ENCODE data around the gene SLC5A1. TPM values are rescaled to one million over a fixed set of nuclear protein-coding genes. Genes with fewer than 3 reads are reported as not detected.
A peak's percentile ranks its signal among the peaks of the same experiment; 100 is the strongest.
"Not testable (repeated sequence)": the region's sequence is repeated elsewhere in the genome, so short reads cannot be mapped to it uniquely, and the experiment has no call there.

SLC5A1 gene
- polyA plus RNA-seq, 3 donors: not detected

GRCh38 chr22:32132783-32133182 lies 89.7 kb downstream of the SLC5A1 start:
- Histone ChIP-seq H3K79me2 (ENCODE audit: insufficient read depth, low read length) (no peaks in the 10 kb centered on the region), H3K27ac (ENCODE audit: low read depth in 1 of 2, low read length in 2 of 2) (no peak overlapping the region), H3K4me2 (replicated peaks; ENCODE audit: extremely low read depth, low read length, poor library complexity, severe bottlenecking) (no peak overlapping the region), H3K27me3 (ENCODE audit: control insufficient read depth in 2 of 2, insufficient read depth in 2 of 2, low read length in 2 of 2) (no peaks in the 10 kb centered on the region), H3K9ac (ENCODE audit: insufficient read depth, low read length, poor library complexity, severe bottlenecking) (no peak overlapping the region), H3K4me3 (replicated peaks in 1 of 3; ENCODE audit: low read depth in 2 of 3, low read length in 3 of 3) (no peak overlapping the region), H2AFZ (ENCODE audit: insufficient read depth, low read depth, low read length, poor library complexity, severe bottlenecking) (no peak overlapping the region), H3K4me1 (ENCODE audit: control insufficient read depth in 1 of 2, insufficient read depth in 2 of 2, low read length in 2 of 2) (peaks cover 3 to 5% of the 10 kb centered on the region in 2 donors), H3K36me3 (replicated peaks in 1 of 2; ENCODE audit: control insufficient read depth in 1 of 2, insufficient read depth in 2 of 2, low read length in 2 of 2) (no peaks in the 10 kb centered on the region), H3K9me3 (replicated peaks in 1 of 2; ENCODE audit: control insufficient read depth in 1 of 2, insufficient read depth in 1 of 2, low read length in 2 of 2) (no peaks in the 10 kb centered on the region), H4K20me1 (ENCODE audit: insufficient read depth, low read length) (no peaks in the 10 kb centered on the region)
- H3K27me3 Mint-ChIP-seq (ENCODE audit: low read depth in 3 of 3): peaks cover 0 to 12% (median 0%) of the 10 kb centered on the region in 3 donors
- peaks cover 0 to 4% (median 0%) of the 10 kb centered on the region in 7 donors for H3K9me3 Mint-ChIP-seq
- no peaks in the 10 kb centered on the region for H3K36me3 Mint-ChIP-seq
- no CpG with 5 or more reads among the region's 1 CpG for WGBS (ENCODE audit: insufficient coverage)
- no peak for TF ChIP-seq CTCF (IDR thresholded peaks at IDR 0.05)
- intact Hi-C loops (cut with micrococcal nuclease): no loop called here
- DNase-seq: no peak
- no peak overlapping the region for H3K4me3 Mint-ChIP-seq
- H3K27ac Mint-ChIP-seq: no peak overlapping the region
- H3K4me1 Mint-ChIP-seq: peaks cover 6% of the 10 kb centered on the region

- intact Hi-C loops (cut with micrococcal nuclease); H3K9ac ChIP-seq (ENCODE audit: insufficient read depth, low read length, poor library complexity, severe bottlenecking); H2AFZ ChIP-seq (ENCODE audit: insufficient read depth, low read depth, low read length, poor library complexity, severe bottlenecking); H3K4me2 ChIP-seq (replicated peaks; ENCODE audit: extremely low read depth, low read length, poor library complexity, severe bottlenecking); H3K9me3 ChIP-seq (replicated peaks in 1 of 2; ENCODE audit: control insufficient read depth in 1 of 2, insufficient read depth in 1 of 2, low read length in 2 of 2); H3K4me3 Mint-ChIP-seq; DNase-seq; H3K27ac ChIP-seq (ENCODE audit: low read depth in 1 of 2, low read length in 2 of 2); H3K9me3 Mint-ChIP-seq; H3K27ac Mint-ChIP-seq; H4K20me1 ChIP-seq (ENCODE audit: insufficient read depth, low read length); H3K36me3 Mint-ChIP-seq; H3K27me3 ChIP-seq (ENCODE audit: control insufficient read depth in 2 of 2, insufficient read depth in 2 of 2, low read length in 2 of 2); H3K4me3 ChIP-seq (replicated peaks in 1 of 3; ENCODE audit: low read depth in 2 of 3, low read length in 3 of 3); H3K36me3 ChIP-seq (replicated peaks in 1 of 2; ENCODE audit: control insufficient read depth in 1 of 2, insufficient read depth in 2 of 2, low read length in 2 of 2); H3K79me2 ChIP-seq (ENCODE audit: insufficient read depth, low read length): not testable (repeated sequence)
- no CpG with 5 or more reads among the region's 14 CpGs for WGBS (ENCODE audit: insufficient coverage)
- Mint-ChIP-seq H3K27me3 (ENCODE audit: low read depth in 3 of 3) (peaks cover 0 to 12% (median 1%) of the 10 kb centered on the region in 3 donors), H3K4me1 (peaks cover 18% of the 10 kb centered on the region)
- H3K4me1 ChIP-seq (ENCODE audit: control insufficient read depth in 1 of 2, insufficient read depth in 2 of 2, low read length in 2 of 2): peaks cover 13 to 17% of the 10 kb centered on the region in 2 donors
These were observed 91.7 kb downstream of the SLC5A1 start for GRCh38 chr22:32134796-32135195.

- H3K27ac ChIP-seq (ENCODE audit: low read depth in 1 of 2, low read length in 2 of 2); intact Hi-C loops (cut with micrococcal nuclease): not testable (repeated sequence)
These were observed 92.9 kb downstream of the SLC5A1 start for GRCh38 chr22:32135958-32136357.

GRCh38 chr22:32136881-32137280 lies 93.8 kb downstream of the SLC5A1 start:
- H3K4me2 ChIP-seq (replicated peaks; ENCODE audit: extremely low read depth, low read length, poor library complexity, severe bottlenecking); H3K4me3 ChIP-seq (replicated peaks in 1 of 3; ENCODE audit: low read depth in 2 of 3, low read length in 3 of 3); H3K27me3 ChIP-seq (ENCODE audit: control insufficient read depth in 2 of 2, insufficient read depth in 2 of 2, low read length in 2 of 2); H3K27me3 Mint-ChIP-seq (ENCODE audit: low read depth in 3 of 3); H3K36me3 ChIP-seq (replicated peaks in 1 of 2; ENCODE audit: control insufficient read depth in 1 of 2, insufficient read depth in 2 of 2, low read length in 2 of 2); intact Hi-C loops (cut with micrococcal nuclease); H3K4me3 Mint-ChIP-seq; H4K20me1 ChIP-seq (ENCODE audit: insufficient read depth, low read length); H3K79me2 ChIP-seq (ENCODE audit: insufficient read depth, low read length); H3K9me3 ChIP-seq (replicated peaks in 1 of 2; ENCODE audit: control insufficient read depth in 1 of 2, insufficient read depth in 1 of 2, low read length in 2 of 2); H3K9ac ChIP-seq (ENCODE audit: insufficient read depth, low read length, poor library complexity, severe bottlenecking); H3K27ac Mint-ChIP-seq; H3K27ac ChIP-seq (ENCODE audit: low read depth in 1 of 2, low read length in 2 of 2); H3K36me3 Mint-ChIP-seq; DNase-seq; H3K9me3 Mint-ChIP-seq: not testable (repeated sequence)
- Histone ChIP-seq H2AFZ (ENCODE audit: insufficient read depth, low read depth, low read length, poor library complexity, severe bottlenecking) (peak overlapping the region; percentile 63), H3K4me1 (ENCODE audit: control insufficient read depth in 1 of 2, insufficient read depth in 2 of 2, low read length in 2 of 2) (peaks cover 27 to 31% of the 10 kb centered on the region in 2 donors)
- H3K4me1 Mint-ChIP-seq: peaks cover 31% of the 10 kb centered on the region
- 96% methylated on average over 4 of the region's 4 CpGs for WGBS (ENCODE audit: insufficient coverage)

More at GRCh38 chr22:32135958-32136357, 92.9 kb downstream of the SLC5A1 start:
- WGBS (ENCODE audit: insufficient coverage): no CpG with 5 or more reads among the region's 3 CpGs
- not testable (repeated sequence) for DNase-seq; H3K79me2 ChIP-seq (ENCODE audit: insufficient read depth, low read length); H4K20me1 ChIP-seq (ENCODE audit: insufficient read depth, low read length); H3K27me3 Mint-ChIP-seq (ENCODE audit: low read depth in 3 of 3); H3K27me3 ChIP-seq (ENCODE audit: control insufficient read depth in 2 of 2, insufficient read depth in 2 of 2, low read length in 2 of 2); H3K4me3 Mint-ChIP-seq; H3K4me2 ChIP-seq (replicated peaks; ENCODE audit: extremely low read depth, low read length, poor library complexity, severe bottlenecking); H3K9me3 Mint-ChIP-seq; H3K36me3 ChIP-seq (replicated peaks in 1 of 2; ENCODE audit: control insufficient read depth in 1 of 2, insufficient read depth in 2 of 2, low read length in 2 of 2); H3K36me3 Mint-ChIP-seq; H3K9me3 ChIP-seq (replicated peaks in 1 of 2; ENCODE audit: control insufficient read depth in 1 of 2, insufficient read depth in 1 of 2, low read length in 2 of 2); H3K4me3 ChIP-seq (replicated peaks in 1 of 3; ENCODE audit: low read depth in 2 of 3, low read length in 3 of 3); H2AFZ ChIP-seq (ENCODE audit: insufficient read depth, low read depth, low read length, poor library complexity, severe bottlenecking); H3K9ac ChIP-seq (ENCODE audit: insufficient read depth, low read length, poor library complexity, severe bottlenecking)
- peaks cover 22% of the 10 kb centered on the region for H3K4me1 Mint-ChIP-seq
- peak overlapping the region in 2 of 7 donors; percentile 4 to 38 for H3K27ac Mint-ChIP-seq
- H3K4me1 ChIP-seq (ENCODE audit: control insufficient read depth in 1 of 2, insufficient read depth in 2 of 2, low read length in 2 of 2): peaks cover 18 to 22% of the 10 kb centered on the region in 2 donors

All from CD14-positive monocyte (primary cell).